NCI-H774 (cell line): ENCODE results near the gene CORO2A.
"Not testable (repeated sequence)": the region's sequence is repeated elsewhere in the genome, so short reads cannot be mapped to it uniquely, and the experiment has no call there.

ENCODE experiments used
- DNase-seq: peaks from one replicate; lab custom pipeline; 2025; lab: John Stamatoyannopoulos, UW

The CORO2A gene

GRCh38 chr9:98142182-98142907 lies 50.1 kb downstream of the CORO2A start:
- DNase-seq = no peak

GRCh38 chr9:98140503-98140902 lies 51.9 kb downstream of the CORO2A start:
- DNase-seq = no peak

- no peak for DNase-seq
Observed at GRCh38 chr9:98136489-98136888, 55.9 kb downstream of the CORO2A start.

GRCh38 chr9:98135938-98136337 lies 56.5 kb downstream of the CORO2A start:
- no peak for DNase-seq

- no peak for DNase-seq
Observed at GRCh38 chr9:98135558-98135934, 56.9 kb downstream of the CORO2A start.

GRCh38 chr9:98134702-98135557 lies 57.5 kb downstream of the CORO2A start:
- DNase-seq = no peak

- DNase-seq = no peak
Observed at GRCh38 chr9:98132806-98133631, 59.4 kb downstream of the CORO2A start.

GRCh38 chr9:98132158-98132557 lies 60.3 kb downstream of the CORO2A start:
- DNase-seq = no peak

GRCh38 chr9:98130576-98131228 lies 61.7 kb downstream of the CORO2A start:
- DNase-seq = no peak

- DNase-seq = not testable (repeated sequence)
Observed at GRCh38 chr9:98130060-98130459, 62.4 kb downstream of the CORO2A start.

GRCh38 chr9:98129451-98129881 lies 63.0 kb downstream of the CORO2A start:
- no peak for DNase-seq

- DNase-seq = no peak
Observed at GRCh38 chr9:98128316-98128715, 64.1 kb downstream of the CORO2A start.

GRCh38 chr9:98127226-98127625 lies 65.2 kb downstream of the CORO2A start:
- DNase-seq = no peak

GRCh38 chr9:98124637-98125426 lies 67.6 kb downstream of the CORO2A start:
- no peak for DNase-seq

- DNase-seq = not testable (repeated sequence)
Observed at GRCh38 chr9:98124091-98124490, 68.3 kb downstream of the CORO2A start.

GRCh38 chr9:98121058-98121457 lies 71.4 kb downstream of the CORO2A start:
- DNase-seq = no peak

GRCh38 chr9:98120476-98120875 lies 72.0 kb downstream of the CORO2A start:
- no peak for DNase-seq

- DNase-seq = peak; percentile 17
Observed at GRCh38 chr9:98118640-98119601, 73.5 kb downstream of the CORO2A start, which contains the start of gene TRIM14. TSS of gene TRIM14 (minus strand) at chr9:98119222. CDS start at chr9:98119188, 34 bp downstream.

GRCh38 chr9:98117984-98118639 lies 74.3 kb downstream of the CORO2A start:
- no peak for DNase-seq
